ENCODE data around the gene NDUFA8. TPM values are rescaled to one million over a fixed set of nuclear protein-coding genes. Genes with fewer than 3 reads are reported as not detected.

Gene NDUFA8
- total and polyA plus RNA-seq, 2 experiments from 2014 or later: 35.5 to 133 TPM

GRCh38 chr9:122143876-122144405 lies 15.6 kb downstream of the NDUFA8 start:
- no peaks in the 10 kb centered on the region; the same call in 1 of the 2 replicates for H3K79me2 ChIP-seq (ENCODE audit: insufficient read depth)
- TF ChIP-seq EZH2phosphoT487 (IDR thresholded peaks at IDR 0.05; ENCODE audit: insufficient read depth, low read depth) (no peak), EZH2 (IDR thresholded peaks at IDR 0.05; ENCODE audit: insufficient read depth, poor library complexity, severe bottlenecking) (no peak)
- DNase-seq: no peak
- H3K4me3 ChIP-seq: no peak overlapping the region
- H3K36me3 ChIP-seq (ENCODE audit: low read depth): peaks cover 4% of the 10 kb centered on the region; the same call in 1 of the 2 replicates
- no peak overlapping the region for H2AFZ ChIP-seq
- no peaks in the 10 kb centered on the region for H3K27me3 ChIP-seq (replicated peaks; ENCODE audit: insufficient read depth)
- no peaks in the 10 kb centered on the region for H4K20me1 ChIP-seq (ENCODE audit: insufficient read depth)
- no peaks in the 10 kb centered on the region for H3K4me1 ChIP-seq (ENCODE audit: insufficient read depth)
- 91 to 92% methylated on average over 14 of the region's 14 CpGs for WGBS, 2 experiments (ENCODE audit: low coverage in 1 of 2, low lambda C conversion rate in 2 of 2, missing lambda C conversion rate in 2 of 2)
- H3K9me3 ChIP-seq (ENCODE audit: low read depth): no peaks in the 10 kb centered on the region
- H3K9me2 ChIP-seq (ENCODE audit: insufficient read depth): no peaks in the 10 kb centered on the region
- H3K27ac ChIP-seq: no peak overlapping the region
- no peak overlapping the region for H3K4me2 ChIP-seq (ENCODE audit: unreplicated experiment)
- in situ Hi-C loops (cut with MboI): no loop called here
- H3F3A ChIP-seq (ENCODE audit: insufficient read depth): no peaks in the 10 kb centered on the region
- H3K9ac ChIP-seq: no peak overlapping the region

- H3K27ac ChIP-seq: no peak overlapping the region
- no peaks in the 10 kb centered on the region for H3K79me2 ChIP-seq (ENCODE audit: insufficient read depth)
- no peak overlapping the region for H3K9ac ChIP-seq
- no peak overlapping the region for H3K4me3 ChIP-seq
- H4K20me1 ChIP-seq (ENCODE audit: insufficient read depth): no peaks in the 10 kb centered on the region
- H3K36me3 ChIP-seq (ENCODE audit: low read depth): peaks cover 4% of the 10 kb centered on the region; the same call in 1 of the 2 replicates
- in situ Hi-C loops (cut with MboI): no loop called here
- TF ChIP-seq EZH2 (IDR thresholded peaks at IDR 0.05; ENCODE audit: insufficient read depth, poor library complexity, severe bottlenecking) (no peak), EZH2phosphoT487 (IDR thresholded peaks at IDR 0.05; ENCODE audit: insufficient read depth, low read depth) (no peak)
- H3K9me3 ChIP-seq (ENCODE audit: low read depth): no peaks in the 10 kb centered on the region
- H3K27me3 ChIP-seq (replicated peaks; ENCODE audit: insufficient read depth): no peaks in the 10 kb centered on the region
- 100% methylated on average over 1 of the region's 1 CpG for WGBS, 2 experiments (ENCODE audit: low coverage in 1 of 2, low lambda C conversion rate in 2 of 2, missing lambda C conversion rate in 2 of 2)
- H3K4me2 ChIP-seq (ENCODE audit: unreplicated experiment): no peak overlapping the region
- no peaks in the 10 kb centered on the region for H3K9me2 ChIP-seq (ENCODE audit: insufficient read depth)
- H3F3A ChIP-seq (ENCODE audit: insufficient read depth): no peaks in the 10 kb centered on the region
- DNase-seq: no peak
- H2AFZ ChIP-seq: no peak overlapping the region
- H3K4me1 ChIP-seq (ENCODE audit: insufficient read depth): no peaks in the 10 kb centered on the region
Observed at GRCh38 chr9:122143296-122143695, 16.3 kb downstream of the NDUFA8 start.

GRCh38 chr9:122141671-122142070 lies 17.9 kb downstream of the NDUFA8 start:
- no peaks in the 10 kb centered on the region for H3K9me3 ChIP-seq (ENCODE audit: low read depth)
- WGBS, 2 experiments (ENCODE audit: low coverage in 1 of 2, low lambda C conversion rate in 2 of 2, missing lambda C conversion rate in 2 of 2): 96% methylated on average over 5 of the region's 5 CpGs
- H3F3A ChIP-seq (ENCODE audit: insufficient read depth): no peaks in the 10 kb centered on the region
- H3K36me3 ChIP-seq (ENCODE audit: low read depth): no peaks in the 10 kb centered on the region; the same call in 1 of the 2 replicates
- no peaks in the 10 kb centered on the region for H4K20me1 ChIP-seq (ENCODE audit: insufficient read depth)
- no peaks in the 10 kb centered on the region for H3K9me2 ChIP-seq (ENCODE audit: insufficient read depth)
- DNase-seq: no peak
- H3K4me1 ChIP-seq (ENCODE audit: insufficient read depth): no peaks in the 10 kb centered on the region
- H3K9ac ChIP-seq: no peak overlapping the region
- H3K4me2 ChIP-seq (ENCODE audit: unreplicated experiment): no peak overlapping the region
- no peak for TF ChIP-seq EZH2 (IDR thresholded peaks at IDR 0.05; ENCODE audit: insufficient read depth, poor library complexity, severe bottlenecking)
- no peak for TF ChIP-seq EZH2phosphoT487 (IDR thresholded peaks at IDR 0.05; ENCODE audit: insufficient read depth, low read depth)
- in situ Hi-C loops (cut with MboI): no loop called here
- H2AFZ ChIP-seq: no peak overlapping the region
- H3K79me2 ChIP-seq (ENCODE audit: insufficient read depth): no peaks in the 10 kb centered on the region
- no peak overlapping the region for H3K27ac ChIP-seq
- H3K27me3 ChIP-seq (replicated peaks; ENCODE audit: insufficient read depth): no peaks in the 10 kb centered on the region
- H3K4me3 ChIP-seq: no peak overlapping the region

GRCh38 chr9:122140368-122141193 lies 19.0 kb downstream of the NDUFA8 start:
- Histone ChIP-seq H3K27ac (no peak overlapping the region), H3K27me3 (replicated peaks; ENCODE audit: insufficient read depth) (no peaks in the 10 kb centered on the region), H3F3A (ENCODE audit: insufficient read depth) (no peaks in the 10 kb centered on the region), H3K9ac (no peak overlapping the region), H3K4me2 (ENCODE audit: unreplicated experiment) (no peak overlapping the region), H3K79me2 (ENCODE audit: insufficient read depth) (no peaks in the 10 kb centered on the region), H4K20me1 (ENCODE audit: insufficient read depth) (no peaks in the 10 kb centered on the region), H3K9me3 (ENCODE audit: low read depth) (no peaks in the 10 kb centered on the region), H3K4me1 (ENCODE audit: insufficient read depth) (no peaks in the 10 kb centered on the region), H3K36me3 (ENCODE audit: low read depth) (no peaks in the 10 kb centered on the region; the same call in 1 of the 2 replicates), H3K9me2 (ENCODE audit: insufficient read depth) (no peaks in the 10 kb centered on the region), H2AFZ (no peak overlapping the region), H3K4me3 (no peak overlapping the region)
- DNase-seq: no peak
- 93% methylated on average over 8 of the region's 8 CpGs for WGBS, 2 experiments (ENCODE audit: low coverage in 1 of 2, low lambda C conversion rate in 2 of 2, missing lambda C conversion rate in 2 of 2)
- no peak for TF ChIP-seq EZH2 (IDR thresholded peaks at IDR 0.05; ENCODE audit: insufficient read depth, poor library complexity, severe bottlenecking)
- TF ChIP-seq EZH2phosphoT487 (IDR thresholded peaks at IDR 0.05; ENCODE audit: insufficient read depth, low read depth): no peak
- in situ Hi-C loops (cut with MboI): no loop called here

All from GM23248 (cell line).